Measurements from ENCODE around the gene ZNF106.

ZNF106 gene

DNA sequence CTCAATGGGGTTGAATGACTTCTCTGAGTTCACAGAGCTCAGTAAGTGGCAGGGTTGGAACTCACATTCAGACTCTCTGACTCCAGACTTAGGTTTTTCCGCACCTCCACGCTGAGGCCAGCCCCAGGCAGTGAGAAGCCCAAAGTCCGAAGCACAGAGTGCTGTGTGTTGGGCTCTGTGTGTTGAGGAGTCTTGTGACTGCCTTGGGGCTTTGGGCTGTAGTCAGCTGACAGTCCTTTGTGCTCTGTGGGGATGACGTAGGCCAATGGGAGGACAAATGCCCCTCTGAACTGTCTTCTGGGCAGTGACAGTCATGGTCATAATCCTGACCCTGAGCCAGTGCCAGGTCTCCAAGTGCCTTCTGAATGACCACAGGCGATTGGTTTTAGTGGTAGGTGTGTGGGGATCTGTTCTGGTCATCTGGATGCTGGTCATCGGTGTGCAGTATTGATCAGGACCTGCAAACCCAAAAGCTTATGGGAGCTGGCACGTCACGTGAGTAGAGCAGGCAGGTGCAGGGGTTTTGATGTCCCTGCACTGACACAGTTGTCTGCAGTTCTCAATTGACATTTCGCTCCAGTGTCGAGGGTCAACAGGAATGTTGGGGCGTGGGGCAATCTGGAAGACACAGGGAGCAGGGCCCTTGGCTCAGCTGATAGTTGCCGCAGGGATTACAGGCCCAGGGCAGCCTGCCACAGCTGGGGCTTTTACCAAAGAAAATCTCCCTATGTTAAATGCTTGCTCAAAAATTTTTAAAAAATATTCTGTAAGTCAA lies 86.3 kb downstream of the ZNF106 start:
- no peak for DNase-seq

DNA sequence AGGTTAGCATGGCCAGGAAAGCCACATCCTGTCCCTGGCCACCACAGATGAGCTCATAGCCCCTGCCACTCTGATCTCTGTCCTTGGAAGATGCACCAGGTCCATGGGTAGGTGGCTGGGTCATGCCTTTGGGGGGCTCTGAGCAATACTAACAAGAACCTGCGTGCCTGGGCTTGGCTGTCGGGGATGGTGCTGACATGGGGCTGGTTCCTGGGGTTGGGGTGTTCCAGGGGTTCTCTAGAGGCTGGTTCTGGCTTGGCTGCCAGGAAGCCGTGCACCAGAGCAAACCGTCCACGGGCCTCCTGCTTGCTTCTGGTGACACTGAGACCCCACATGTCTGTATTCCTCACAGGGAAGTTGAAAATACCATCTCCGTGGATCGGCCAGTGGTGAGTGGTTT lies 87.6 kb downstream of the ZNF106 start:
- DNase-seq = no peak

DNA sequence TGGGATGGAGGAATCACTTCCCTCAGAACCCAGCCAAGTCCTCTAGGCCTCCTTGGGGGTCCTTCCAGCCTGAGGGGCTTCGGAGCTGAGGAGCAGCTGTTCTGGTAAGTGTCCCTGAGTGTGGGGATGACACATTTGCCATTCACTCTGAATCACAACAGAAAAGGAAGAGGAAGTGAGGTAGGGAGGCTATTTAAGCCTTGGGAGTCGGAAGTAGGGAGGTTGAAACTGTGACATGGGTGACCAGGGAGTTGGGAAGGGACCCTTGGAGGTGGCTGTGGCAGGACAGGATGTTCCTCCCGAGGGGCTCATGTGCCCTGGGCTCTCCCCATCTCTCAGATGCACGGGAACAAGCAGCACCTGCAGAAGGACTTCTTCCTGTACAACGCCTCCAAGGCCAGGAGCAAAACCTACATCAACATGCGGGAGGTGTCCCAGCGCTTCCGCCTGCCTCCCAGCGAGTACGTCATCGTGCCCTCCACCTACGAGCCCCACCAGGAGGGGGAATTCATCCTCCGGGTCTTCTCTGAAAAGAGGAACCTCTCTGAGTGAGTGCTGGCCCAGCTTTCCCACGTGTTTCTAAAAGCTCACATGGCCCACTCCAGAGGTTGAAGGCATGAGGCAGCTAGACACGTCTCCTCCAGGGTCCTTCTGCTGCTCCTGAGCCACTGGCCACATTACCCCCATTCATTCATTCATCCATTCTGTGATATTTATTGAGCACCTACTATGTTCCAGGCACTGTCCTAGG lies 88.3 kb downstream of the ZNF106 start:
- no peak for DNase-seq

DNA sequence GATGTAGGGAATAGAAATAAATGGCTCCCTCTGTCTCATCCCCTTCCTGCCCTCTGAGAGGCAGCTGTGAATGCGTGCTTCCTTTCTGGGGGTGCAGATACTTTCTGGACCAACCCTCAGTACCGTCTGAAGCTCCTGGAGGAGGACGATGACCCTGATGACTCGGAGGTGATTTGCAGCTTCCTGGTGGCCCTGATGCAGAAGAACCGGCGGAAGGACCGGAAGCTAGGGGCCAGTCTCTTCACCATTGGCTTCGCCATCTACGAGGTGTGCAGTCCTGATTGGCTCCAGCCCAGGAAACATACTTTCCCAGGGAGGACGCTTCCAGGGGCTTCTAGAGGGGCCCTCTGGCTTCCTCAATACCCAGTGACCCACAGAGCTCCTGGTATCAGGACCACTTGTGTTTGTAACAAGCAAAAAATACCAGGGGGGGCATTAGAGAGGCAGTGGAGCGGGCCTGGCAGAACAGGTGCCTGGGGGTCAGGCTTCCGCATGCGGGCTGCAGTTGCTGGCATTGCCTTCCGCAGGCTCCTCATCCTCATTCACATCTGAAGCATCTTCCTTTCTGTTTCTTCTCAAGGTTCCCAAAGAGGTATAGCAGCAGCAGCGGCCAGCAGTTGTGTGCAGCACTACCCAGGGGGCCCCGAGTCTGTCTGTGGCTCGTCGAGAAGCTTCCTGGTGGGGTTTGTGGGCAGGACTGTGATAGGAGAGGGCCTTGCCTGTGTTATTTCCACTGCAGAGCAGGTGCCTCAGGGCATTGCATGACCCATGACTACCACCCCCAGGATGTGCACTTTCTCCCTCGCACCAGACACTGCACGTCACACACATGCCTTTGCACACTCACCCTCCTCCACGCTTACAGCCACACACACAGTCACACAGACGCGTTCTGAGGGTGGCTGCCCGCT lies 89.1 kb downstream of the ZNF106 start:
- DNase-seq = no peak

DNA sequence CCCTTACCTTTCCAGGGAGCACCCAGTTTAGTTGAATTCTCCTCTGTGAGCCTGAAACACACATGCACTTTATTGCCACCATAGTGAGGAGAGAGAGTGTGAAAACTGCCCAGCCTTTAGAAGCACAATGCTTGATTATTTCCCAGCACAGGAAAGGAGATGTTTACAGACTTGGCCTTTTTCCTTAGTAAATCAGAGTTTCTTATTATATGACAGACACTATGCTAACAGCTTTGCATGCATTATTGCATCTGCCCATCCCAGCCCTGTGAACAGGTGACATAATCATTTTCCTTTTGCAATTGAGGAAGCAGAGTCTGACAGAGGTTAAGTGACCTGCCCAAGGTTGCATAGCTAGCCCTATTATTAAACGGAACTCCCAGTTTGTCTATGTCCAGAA lies 95.1 kb downstream of the ZNF106 start:
- no peak for DNase-seq

DNA sequence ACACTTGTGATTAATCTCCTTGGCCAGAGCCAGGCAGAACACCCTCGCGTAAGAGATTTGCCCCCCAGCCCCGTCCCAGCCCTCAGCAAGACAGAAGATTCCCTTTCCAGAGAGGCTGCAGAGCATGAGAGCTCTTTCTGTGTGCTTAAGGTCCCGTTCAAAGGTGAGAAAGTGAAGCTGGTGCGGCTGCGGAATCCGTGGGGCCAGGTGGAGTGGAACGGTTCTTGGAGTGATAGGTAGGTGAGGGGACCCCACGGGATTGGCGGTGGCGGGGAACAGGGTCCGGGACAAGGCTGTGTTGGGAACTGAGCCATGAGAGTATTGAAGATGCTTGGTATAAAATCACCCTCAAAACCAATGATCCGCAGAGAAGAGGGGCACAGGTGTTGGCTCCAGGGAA lies 96.8 kb downstream of the ZNF106 start:
- DNase-seq = no peak

DNA sequence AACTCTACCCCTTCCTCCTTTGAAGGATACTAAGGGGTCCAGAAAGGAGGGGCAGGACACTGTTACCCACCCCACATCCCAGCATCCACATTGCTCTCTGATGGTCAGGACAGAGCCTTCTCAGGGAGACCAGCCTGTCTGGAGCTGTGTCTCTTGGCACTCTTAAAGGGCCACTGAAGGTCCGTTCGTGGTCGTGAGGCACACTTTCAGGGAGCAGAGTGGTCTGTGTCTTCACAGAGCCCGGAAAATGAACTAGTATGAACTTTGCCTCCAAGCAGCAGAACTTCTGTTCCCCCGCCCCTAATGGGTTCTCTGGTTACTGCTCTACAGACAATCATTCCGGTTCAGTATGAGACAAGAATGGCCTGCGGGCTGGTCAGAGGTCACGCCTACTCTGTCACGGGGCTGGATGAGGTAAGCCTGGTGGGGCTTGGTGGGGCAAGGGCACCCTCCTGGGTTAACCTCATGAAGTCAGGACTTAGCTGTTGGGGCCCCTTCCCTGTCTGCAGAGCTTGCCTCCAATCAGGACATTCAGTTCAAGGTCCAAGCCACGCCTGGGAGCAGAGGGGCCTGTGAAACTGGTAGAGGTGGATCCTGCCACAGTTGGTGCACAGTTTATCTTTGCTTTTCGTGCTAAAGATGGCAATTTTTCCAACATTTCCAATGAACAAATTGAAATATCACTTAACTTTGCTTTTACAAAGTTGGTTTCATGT lies 98.5 kb downstream of the ZNF106 start:
- no peak for DNase-seq

DNA sequence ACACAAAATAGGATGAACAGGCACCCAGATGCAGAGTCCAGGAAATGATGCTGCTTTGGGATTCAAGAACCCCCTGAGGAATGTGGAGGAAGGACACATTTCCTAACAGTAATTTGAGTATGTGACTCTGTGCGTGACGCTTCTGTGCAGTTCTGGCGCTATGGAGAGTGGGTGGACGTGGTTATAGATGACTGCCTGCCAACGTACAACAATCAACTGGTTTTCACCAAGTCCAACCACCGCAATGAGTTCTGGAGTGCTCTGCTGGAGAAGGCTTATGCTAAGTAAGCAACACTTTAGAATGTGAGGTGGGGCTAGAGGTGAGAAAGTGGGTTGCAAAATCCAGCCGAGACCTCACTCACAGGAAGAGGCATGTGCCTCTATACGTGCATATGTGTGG lies 103.3 kb downstream of the ZNF106 start:
- no peak for DNase-seq

DNA sequence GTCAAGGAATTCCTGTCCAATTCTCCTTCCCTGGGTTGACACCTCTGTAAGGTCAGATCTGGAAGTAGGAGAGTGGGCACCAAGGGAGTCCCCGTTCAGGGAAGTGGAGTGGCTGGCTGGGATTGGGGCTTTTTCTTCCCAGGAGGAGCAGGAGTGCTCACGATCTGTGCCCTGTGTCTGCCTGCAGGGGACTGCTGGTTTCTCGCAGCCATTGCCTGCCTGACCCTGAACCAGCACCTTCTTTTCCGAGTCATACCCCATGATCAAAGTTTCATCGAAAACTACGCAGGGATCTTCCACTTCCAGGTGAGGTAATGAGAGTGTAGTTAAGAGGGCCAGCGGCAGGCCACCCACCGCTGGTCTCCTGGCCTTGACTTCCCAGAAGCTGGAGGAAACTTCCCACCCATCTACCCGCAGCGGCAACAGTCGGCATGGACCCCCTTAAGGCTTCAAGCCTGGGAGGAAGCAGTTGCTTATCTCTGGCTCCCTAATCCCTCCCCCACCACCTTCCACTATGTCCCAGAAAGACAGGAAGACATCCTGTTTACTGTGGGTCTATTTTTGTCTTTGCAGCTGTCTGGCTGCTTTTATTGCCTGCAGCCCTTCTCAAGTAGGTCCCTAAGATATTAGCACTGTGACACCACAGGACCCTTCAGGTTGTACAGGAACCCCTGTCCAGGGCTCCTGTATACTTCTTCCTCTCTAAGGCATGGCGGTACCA lies 104.8 kb downstream of the ZNF106 start:
- DNase-seq = no peak

DNA sequence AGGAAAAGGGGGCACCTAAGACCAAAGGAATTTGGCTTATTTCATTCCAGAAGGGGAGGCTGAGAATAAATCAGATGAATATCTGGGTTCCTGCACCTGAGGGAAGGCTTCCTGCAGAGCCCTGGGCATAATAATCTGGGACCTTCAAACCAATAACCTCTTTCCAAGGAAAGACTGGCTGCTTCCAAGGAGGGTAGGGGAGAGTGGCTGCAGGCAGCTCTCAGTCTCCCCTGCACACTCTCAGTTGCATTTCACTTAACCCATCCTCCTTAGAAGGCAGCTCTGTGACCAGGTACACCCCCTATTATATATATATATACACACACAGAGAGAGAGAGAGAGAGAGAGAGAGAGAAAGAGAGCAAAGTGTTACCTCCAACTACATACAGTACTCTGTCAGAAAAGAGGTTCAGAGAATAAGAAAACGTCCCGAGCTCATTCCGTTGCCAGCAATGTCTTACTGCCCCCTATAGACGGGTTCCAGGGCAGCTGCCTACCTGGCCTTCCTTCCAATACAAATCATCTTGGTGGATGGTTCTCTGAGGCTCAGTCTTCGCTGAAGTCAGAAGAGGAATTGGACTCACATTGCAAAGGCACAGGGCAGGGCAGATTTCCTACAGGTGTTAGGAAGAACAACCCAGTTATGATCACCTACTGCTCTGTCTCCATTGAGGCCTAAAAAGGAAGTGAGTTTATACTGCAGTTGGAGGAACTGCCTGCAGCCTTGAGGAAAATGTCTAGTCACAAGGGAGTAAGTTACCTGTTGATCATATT lies 105.5 kb downstream of the ZNF106 start:
- DNase-seq = peak; percentile 6

DNA sequence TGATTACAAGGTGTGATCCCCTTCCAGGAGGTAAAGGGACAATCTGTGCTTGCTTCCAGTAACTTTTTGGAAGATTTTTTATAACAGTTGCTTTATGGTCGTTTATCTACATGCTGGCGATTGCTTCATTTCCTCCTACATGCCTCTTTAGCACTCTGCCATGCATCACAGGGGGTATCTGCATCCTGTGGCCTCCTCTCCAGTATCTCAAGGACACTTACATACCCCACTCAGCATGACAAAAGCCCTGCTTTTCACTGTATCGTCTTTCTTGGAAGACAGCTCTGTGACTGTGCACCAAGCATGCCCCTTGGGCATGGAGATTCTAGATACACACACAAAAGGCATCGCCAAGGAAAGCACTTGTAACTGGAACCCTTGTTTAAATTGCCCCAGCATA lies 106.3 kb downstream of the ZNF106 start:
- DNase-seq = no peak

DNA sequence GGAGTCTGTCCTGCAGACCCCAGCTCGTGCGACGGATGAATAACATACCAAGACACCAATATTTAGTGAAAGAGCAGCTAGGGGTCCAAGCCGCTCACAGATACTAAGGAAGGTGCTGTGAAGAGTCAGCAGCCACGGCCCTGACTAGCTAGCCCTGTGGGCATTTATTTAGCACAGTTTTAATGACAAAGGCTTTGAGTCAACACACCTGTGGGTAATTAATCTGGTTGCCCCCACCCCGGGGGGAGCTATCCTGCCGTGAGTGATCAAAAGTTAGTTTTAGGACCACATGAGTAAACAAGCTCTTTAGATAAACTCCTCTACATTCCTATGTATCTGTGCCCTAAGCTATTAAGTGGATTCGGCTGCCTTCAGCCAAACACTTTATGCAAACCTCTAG lies 112.9 kb downstream of the ZNF106 start:
- DNase-seq = no peak

DNA sequence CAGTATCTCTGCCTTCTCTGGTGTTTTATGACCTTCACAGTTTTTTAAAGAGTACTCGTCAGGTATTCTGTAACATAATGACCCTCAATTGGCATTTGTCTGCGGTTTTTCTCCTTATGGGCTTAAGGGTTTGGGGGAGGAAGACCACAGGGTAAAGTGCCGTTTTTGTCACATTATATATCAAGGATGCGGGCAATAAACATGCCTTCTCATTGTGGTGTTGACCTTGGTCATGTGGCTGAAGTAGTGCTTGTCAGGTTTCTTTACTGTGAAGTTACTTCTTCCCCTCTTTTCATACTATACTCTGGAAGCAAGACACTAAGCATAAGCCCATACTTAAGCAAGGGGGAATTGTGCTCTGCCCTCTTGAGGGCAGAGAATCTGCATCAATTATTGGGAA lies 115.0 kb downstream of the ZNF106 start:
- DNase-seq = no peak

DNA sequence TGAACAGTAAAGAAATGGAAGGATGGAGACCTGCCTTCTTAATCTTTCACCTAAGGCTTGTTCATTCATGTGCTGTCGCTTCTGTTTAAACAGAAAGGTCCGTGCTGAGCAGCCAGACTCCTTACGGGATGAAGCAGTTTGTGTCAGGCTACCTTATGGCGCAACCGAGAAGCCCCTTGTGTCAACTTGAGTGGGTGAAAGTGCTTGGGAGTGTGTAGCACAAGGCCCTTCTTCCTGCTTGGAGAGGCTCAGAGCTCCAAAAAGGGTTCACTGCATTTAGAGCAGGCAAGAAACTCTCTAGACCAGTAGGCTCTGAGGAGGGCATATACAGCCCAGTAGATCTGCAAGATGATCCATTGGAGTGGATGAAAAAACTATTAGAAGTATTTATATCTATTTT lies 115.7 kb downstream of the ZNF106 start:
- no peak for DNase-seq

DNA sequence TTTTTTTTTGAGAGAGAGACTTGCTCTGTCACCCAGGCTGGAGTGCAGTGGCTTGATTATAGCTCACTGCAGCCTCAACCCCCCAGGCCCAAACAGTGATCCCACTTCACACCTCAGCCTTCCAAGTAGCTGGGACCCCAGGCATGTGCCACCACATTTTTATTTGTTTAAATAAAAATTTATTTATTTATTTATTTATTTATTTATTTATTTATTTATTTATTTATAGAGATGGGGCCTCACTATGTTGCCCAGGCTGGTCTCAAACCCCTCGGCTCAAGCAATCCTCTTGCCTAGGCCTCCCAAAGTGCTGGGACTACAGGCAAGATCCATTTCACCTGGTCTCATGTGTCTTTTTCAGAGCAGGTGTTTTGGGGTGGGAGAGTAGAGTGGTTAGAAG lies 116.1 kb downstream of the ZNF106 start:
- no peak for DNase-seq

DNA sequence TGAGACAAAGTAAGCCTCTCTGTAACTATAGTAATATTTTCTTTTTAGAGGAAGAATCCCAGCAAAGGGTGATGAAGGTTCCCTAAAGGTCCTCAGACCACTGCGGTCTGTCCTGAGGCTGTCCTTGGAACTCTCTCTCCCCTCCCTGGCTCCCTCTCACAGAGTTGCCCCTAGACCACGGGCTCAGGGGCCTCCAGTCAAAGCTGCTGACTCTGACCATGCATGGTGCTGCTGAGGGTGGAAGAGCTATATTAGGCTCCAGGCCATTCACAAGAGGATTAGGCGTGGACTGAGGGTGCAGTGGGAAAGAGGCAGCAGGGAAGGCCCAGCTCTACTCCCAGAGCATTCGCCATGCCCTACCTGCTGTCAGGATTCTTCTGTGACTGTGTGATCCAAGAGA lies 117.0 kb downstream of the ZNF106 start:
- no peak for DNase-seq

DNA sequence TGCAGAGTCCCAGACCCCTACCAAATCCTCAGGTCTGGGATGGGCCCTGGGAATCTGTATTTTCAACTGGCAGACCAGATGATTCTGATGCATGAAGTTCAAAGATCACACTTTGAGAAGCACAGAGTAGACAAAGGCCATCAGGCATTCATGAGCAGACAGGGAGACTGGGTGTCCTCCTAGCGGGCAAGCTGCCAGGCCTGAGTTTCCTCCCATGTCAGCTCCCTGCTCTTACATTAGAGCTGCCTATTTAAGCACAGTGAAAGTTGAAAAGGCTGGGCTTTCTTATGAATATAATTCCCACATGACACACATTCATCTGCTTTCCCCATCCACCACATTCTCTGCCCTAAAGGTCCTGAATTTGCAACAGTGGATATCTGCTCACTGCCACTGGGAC lies 117.7 kb downstream of the ZNF106 start:
- no peak for DNase-seq

DNA sequence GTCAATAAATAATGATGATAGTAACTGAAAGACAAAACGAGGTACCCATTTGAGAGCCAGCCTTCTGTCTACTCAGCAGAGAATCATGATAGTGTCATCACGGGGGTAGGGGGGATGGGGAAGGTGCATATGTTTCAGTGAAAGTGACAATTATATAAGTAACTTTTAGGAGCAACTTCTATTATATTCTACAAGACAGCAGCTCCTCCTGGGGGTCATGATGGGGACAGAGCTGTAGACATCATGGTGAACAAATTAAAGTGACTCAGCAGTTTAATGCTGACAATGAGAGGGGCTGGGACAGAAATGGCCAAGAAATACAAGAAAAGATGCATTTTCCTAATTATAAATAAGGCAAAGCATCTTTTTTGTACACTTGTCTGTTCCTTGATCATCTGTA lies 119.8 kb downstream of the ZNF106 start:
- DNase-seq = no peak

DNA sequence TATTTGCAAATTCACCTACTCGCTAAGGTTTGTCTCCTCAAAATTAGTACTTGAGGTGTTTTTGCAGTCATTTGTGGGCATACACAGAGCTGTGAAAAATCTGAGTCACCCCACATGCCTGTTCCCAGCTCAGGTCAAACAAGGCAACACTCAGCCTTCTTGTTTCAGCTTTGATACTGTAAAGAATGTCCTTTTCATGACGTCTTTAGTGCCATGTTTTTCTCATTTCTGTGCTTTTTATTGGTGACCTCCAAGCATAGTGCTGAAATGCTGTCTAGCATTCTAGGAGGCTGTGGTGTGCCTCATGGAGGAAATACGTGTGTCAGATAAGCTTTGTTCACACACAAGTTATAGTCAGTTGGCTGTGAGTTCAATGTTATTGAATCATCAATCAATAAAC lies 122.8 kb downstream of the ZNF106 start:
- no peak for DNase-seq

DNA sequence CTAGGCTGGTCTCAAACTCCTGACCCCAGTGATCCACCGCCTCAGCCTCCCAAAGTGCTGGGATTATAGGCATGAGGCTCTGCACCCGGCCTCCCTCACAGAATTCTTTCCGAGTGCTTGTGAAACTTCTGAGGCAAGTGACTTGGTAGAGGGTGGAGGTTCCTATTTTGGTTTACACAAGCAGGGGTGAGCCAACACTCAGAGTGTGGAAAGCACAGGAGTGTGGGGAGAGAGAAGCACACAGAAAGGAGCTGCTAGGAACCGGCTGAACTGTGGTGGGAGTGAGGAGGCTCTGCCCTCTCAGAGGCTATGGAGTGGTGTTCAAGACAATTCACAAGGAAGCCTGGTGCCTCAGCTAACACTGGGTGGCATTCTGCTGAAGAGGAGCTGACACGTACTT lies 123.9 kb downstream of the ZNF106 start:
- no peak for DNase-seq

DNA sequence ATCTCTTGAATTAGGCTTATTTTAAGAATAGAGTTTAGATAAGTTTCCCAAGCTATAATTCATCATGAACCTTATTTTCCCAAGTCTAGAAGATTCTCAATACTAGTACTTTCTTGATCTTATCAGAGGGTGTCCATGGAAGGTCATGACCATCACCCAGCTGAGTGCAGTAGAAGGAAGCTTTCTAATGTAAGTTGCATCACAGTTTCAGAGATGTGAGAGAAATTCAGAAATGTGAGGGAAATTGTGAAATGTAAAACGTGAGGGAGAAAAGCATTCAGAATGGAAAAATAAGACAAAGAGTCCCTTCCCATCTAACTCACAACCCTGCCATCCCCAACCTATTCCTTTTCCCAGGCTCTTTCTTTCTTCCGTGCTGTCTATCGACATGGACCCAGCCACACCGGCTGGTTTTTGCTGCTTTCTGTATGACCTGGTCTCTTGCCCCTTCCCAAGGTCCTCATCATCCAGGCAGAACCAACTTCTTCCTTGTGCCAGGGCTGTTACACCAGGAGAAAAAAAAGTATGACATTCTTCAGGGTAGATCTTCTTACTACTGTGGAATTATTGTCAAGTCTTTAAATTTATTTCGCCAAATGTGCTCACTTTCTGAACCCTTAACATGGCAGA lies 124.9 kb downstream of the ZNF106 start:
- no peak for DNase-seq

Measured in NCI-H774 (cell line).